Measurements from ENCODE around the gene NEXN. TPM values are rescaled to one million over a fixed set of nuclear protein-coding genes. Genes with fewer than 3 reads are reported as not detected.
A peak's percentile ranks its signal among the peaks of the same experiment; 100 is the strongest.

The NEXN gene
- total and polyA plus RNA-seq, 2 of the 13 experiments (the other 11 are each of a cell fraction or from before 2014, with no cell fraction given) = 0.07 to 0.97 TPM

DNA sequence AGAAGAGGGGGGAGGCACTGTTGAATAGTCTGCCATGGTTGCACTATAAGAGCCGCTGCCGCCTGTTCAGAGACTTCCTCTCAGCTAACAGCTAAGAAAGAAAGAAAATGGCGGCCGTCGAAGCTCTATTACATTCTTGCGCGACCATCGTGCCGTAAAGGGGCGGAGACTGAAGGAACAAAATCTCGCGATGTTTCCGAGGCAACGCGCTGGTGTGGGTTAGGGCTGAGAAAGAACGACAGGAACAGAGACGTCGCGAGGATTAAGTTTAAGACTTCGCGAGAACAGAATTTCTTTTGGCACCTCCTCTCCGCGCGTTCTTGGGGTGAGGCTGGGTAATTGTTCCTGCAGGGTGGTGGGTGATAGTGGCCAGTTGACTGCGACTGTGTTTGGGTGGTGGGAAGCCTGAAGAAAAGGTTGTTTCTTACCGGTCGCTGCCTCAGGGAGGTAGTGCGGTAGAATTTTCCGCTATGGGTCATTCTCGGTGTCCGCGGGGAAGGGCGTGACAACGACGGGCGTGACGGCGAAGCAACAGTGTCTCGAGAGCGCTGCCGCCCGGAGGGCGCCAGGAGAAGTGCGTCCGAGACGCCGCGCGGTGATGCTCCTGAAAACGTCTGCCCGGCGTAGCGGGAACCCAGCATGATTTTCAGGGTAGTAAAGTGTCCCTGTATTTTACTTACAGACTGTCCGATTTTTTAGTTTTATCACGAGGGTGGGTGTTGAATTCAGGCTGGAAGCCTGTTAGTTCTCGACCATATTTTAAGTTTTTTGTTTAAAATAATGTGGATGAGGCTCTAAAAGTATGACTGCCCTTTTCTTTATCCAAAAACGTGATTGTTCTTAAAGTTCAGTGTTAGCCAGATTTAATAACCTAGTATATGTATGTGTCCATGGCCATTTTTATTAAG is 90.8 kb downstream of the NEXN start, which contains the start of gene FUBP1:
Gene FUBP1 (minus strand): TSS at position 104 of the 908 bp plus-strand sequence. CDS start 68 bp downstream, at position 36.
- peak; percentile 63 for FAIRE-seq
- ChIA-PET POLR2A (interaction anchor here (0.7 to 5.3 kb wide), 21 partner anchors 9 to 296 kb away, joined by 3 to 161 read pairs (median 4); partner anchors contain the start of genes DNAJB4, GIPC2, MIGA1 and NEXN), CTCF (ENCODE audit: low intra/inter-chr PET ratio, low total read pairs) (no interaction called here)
- peaks cover 39% of the 10 kb centered on the region for H4K20me1 ChIP-seq (ENCODE audit: insufficient read depth, low read length)
- peak within 1 kb of the TSS; percentile 99 for H3K27ac ChIP-seq (ENCODE audit: extremely low read length, insufficient read depth, low read length)
- intact Hi-C loops (cut with micrococcal nuclease; ENCODE audit: unreplicated experiment) (loop anchor here (1.0 kb wide), 3 partner anchors 25 to 135 kb away; partner anchors contain the start of genes DNAJB4 and GIPC2), in situ Hi-C loops (cut with HindIII; ENCODE audit: extremely low pct_ligation_motif_present, low pct_unique_long_range_greater_than_20kb) (loop anchor here (10.0 kb wide), 1 partner anchor 136 kb away; no protein-coding TSS in a partner anchor)
- H3K79me2 ChIP-seq (ENCODE audit: insufficient read depth, low read length) = peaks cover 79% of the 10 kb centered on the region
- H3K4me2 ChIP-seq (ENCODE audit: low read depth, low read length) = peak within 1 kb of the TSS; percentile 90
- ATAC-seq = peak; percentile 91
- H3K27me3 ChIP-seq (ENCODE audit: control insufficient read depth in 1 of 2, insufficient read depth in 2 of 2, low read length in 2 of 2) = no peaks in the 10 kb centered on the region; a peak in 1 of 5 replicates
- peak within 1 kb of the TSS; percentile 79 to 100 (median 90) for H3K4me3 ChIP-seq (replicated peaks in 1 of 3; ENCODE audit: insufficient read depth in 1 of 3, low read depth in 2 of 3, low read length in 3 of 3)
- peaks cover 61% of the 10 kb centered on the region for H3K4me1 ChIP-seq (ENCODE audit: insufficient read depth, low read length)
- peak within 1 kb of the TSS; percentile 75 for H2AFZ ChIP-seq (ENCODE audit: low read length)
- H3K9me3 ChIP-seq (ENCODE audit: low read length) = no peaks in the 10 kb centered on the region
- BruUV-seq (replicated peaks) = TSS peak; percentile 84
- peak; percentile 98 for DNase-seq (ENCODE audit: low spot score)
- WGBS (ENCODE audit: low lambda C conversion rate) = under 1% methylated on average over 39 of the region's 57 CpGs
- H3K9ac ChIP-seq (ENCODE audit: insufficient read depth, low read depth, low read length) = peak within 1 kb of the TSS; percentile 100
- H3K36me3 ChIP-seq (replicated peaks in 1 of 2; ENCODE audit: control insufficient read depth in 1 of 2, insufficient read depth in 2 of 2, low read length in 2 of 2) = peaks cover 2 to 4% of the 10 kb centered on the region in 2 experiments; a peak in 3 of 5 replicates
- TF ChIP-seq CBX2 (IDR thresholded peaks at IDR 0.05; ENCODE audit: low read depth, low read length) (no peak), CBX2 (CRISPR knock-in tag; IDR thresholded peaks at IDR 0.05; ENCODE audit: low read depth) (no peak), ZNF709 (CRISPR knock-in tag; IDR thresholded peaks at IDR 0.05) (peak; percentile 59; the same call in 1 of the 2 replicates), NFYB (CRISPR knock-in tag; IDR thresholded peaks at IDR 0.05) (no peak), NFE2L1 (CRISPR knock-in tag; IDR thresholded peaks at IDR 0.05; ENCODE audit: borderline replicate concordance) (no peak), TAF15 (IDR thresholded peaks at IDR 0.05; ENCODE audit: low read depth, low read length, poor library complexity, severe bottlenecking) (no peak), ZNF512 (CRISPR knock-in tag; IDR thresholded peaks at IDR 0.05) (no peak), ZC3H4 (CRISPR knock-in tag; IDR thresholded peaks at IDR 0.05; ENCODE audit: borderline replicate concordance) (no peak), ZNF256 (CRISPR knock-in tag; conservative IDR thresholded peaks at IDR 0.05) (no peak), KDM4B (CRISPR knock-in tag; IDR thresholded peaks at IDR 0.05) (no peak), CHD2 (IDR thresholded peaks at IDR 0.05; ENCODE audit: low read depth, low read length) (peak; percentile 95), ZNF792 (CRISPR knock-in tag; IDR thresholded peaks at IDR 0.05) (no peak), ZNF335 (CRISPR knock-in tag; IDR thresholded peaks at IDR 0.05) (no peak), U2AF1 (optimal IDR thresholded peaks at IDR 0.05; ENCODE audit: low read depth, low read length) (no peak), ZFP62 (CRISPR knock-in tag; IDR thresholded peaks at IDR 0.05) (no peak)
- TF ChIP-seq, protein P1, sequence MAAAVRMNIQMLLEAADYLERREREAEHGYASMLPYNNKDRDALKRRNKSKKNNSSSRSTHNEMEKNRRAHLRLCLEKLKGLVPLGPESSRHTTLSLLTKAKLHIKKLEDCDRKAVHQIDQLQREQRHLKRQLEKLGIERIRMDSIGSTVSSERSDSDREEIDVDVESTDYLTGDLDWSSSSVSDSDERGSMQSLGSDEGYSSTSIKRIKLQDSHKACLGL (CRISPR knock-in tag; IDR thresholded peaks at IDR 0.05) = peak; percentile 39; the same call in 1 of the 2 replicates
- TF ChIP-seq, protein P2, sequence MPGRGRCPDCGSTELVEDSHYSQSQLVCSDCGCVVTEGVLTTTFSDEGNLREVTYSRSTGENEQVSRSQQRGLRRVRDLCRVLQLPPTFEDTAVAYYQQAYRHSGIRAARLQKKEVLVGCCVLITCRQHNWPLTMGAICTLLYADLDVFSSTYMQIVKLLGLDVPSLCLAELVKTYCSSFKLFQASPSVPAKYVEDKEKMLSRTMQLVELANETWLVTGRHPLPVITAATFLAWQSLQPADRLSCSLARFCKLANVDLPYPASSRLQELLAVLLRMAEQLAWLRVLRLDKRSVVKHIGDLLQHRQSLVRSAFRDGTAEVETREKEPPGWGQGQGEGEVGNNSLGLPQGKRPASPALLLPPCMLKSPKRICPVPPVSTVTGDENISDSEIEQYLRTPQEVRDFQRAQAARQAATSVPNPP (CRISPR knock-in tag; IDR thresholded peaks at IDR 0.05) = no peak
- TF ChIP-seq, protein P3, sequence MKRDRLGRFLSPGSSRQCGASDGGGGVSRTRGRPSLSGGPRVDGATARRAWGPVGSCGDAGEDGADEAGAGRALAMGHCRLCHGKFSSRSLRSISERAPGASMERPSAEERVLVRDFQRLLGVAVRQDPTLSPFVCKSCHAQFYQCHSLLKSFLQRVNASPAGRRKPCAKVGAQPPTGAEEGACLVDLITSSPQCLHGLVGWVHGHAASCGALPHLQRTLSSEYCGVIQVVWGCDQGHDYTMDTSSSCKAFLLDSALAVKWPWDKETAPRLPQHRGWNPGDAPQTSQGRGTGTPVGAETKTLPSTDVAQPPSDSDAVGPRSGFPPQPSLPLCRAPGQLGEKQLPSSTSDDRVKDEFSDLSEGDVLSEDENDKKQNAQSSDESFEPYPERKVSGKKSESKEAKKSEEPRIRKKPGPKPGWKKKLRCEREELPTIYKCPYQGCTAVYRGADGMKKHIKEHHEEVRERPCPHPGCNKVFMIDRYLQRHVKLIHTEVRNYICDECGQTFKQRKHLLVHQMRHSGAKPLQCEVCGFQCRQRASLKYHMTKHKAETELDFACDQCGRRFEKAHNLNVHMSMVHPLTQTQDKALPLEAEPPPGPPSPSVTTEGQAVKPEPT (CRISPR knock-in tag; IDR thresholded peaks at IDR 0.05; ENCODE audit: low read depth) = no peak; the same call in 1 of the 2 replicates
- TF ChIP-seq, protein P4, sequence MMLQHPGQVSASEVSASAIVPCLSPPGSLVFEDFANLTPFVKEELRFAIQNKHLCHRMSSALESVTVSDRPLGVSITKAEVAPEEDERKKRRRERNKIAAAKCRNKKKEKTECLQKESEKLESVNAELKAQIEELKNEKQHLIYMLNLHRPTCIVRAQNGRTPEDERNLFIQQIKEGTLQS (CRISPR knock-in tag; IDR thresholded peaks at IDR 0.05) = no peak

Measured in HepG2 (cell line).